ENCODE results near the gene SPIRE2. TPM values are rescaled to one million over a fixed set of nuclear protein-coding genes. Genes with fewer than 3 reads are reported as not detected.

Gene SPIRE2
- total and polyA plus RNA-seq, 9 of the 15 experiments (the other 6 are each of a cell fraction or from before 2014, with no cell fraction given), result 0.70 to 7.5 (median 4.6) TPM

DNA sequence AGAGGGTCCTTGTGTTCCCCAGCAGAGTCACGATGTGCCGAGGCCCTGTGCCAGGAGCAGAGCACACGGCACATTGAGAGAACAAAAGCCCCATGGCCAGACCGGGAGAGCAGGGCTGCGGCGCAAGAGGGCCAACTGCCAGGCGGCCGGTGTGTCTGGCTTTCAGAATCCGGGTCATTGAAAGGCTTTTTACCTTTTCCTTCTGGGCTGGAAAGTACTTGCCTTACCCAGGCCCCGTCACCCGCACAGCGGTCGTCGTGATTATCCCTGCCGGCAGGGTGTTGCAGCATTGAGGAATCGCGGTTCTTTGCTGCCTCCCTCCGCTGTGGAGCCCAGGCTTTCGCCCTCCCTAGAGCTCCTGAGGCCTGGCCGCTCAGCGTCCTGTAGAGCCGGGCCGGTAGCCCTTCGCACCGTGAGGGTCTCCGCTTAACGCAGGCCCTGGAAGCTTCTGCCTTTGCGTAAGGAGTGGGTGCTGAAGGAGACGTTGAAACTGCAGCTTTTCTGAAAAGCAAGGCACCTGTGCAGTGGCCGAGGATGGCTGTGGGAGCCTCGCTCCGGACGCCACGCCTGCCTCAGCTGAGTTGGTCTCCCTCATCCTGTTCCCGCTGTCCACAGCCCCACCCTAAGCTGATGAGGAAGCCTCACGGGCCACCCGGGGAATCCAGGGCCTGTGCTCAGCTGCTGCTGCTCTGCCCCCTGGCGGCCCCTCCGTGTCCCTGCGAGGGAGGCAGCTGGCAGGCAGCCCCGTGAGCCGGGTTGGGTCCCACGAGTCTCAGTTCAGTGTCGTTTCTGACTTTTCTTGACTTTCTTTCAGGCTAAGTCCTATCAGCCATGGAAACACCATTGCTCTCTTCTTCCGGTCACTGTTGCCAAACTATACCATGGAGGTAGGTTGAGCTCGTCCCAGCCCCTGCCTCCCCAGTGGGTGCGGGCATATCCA is 81.8 kb downstream of the SPIRE2 start:
- no TSS peak for BruUV-seq (replicated peaks)
- in situ Hi-C loops (cut with MboI), result no loop called here
- H3K27ac ChIP-seq (ENCODE audit: extremely low read depth, low read depth, low read length), result no peak overlapping the region
- 65% methylated on average over 39 of the region's 47 CpGs for WGBS (ENCODE audit: insufficient coverage, low coverage, missing lambda C conversion rate)
- intact Hi-C loops (cut with micrococcal nuclease), result loop anchor here (5.0 kb wide), 1 partner anchor 208 kb away; the partner anchor contains the start of gene SPATA2L
- no peaks in the 10 kb centered on the region; the same call in 1 of the 2 replicates for H3K9me3 ChIP-seq (replicated peaks; ENCODE audit: control insufficient read depth, insufficient read depth, low read depth, low read length)
- no peaks in the 10 kb centered on the region for H3K9me1 ChIP-seq (ENCODE audit: control insufficient read depth, insufficient read depth, low read length)
- H3K4me1 ChIP-seq (replicated peaks in 1 of 2; ENCODE audit: control insufficient read depth in 2 of 2, insufficient read depth in 2 of 2, low read length in 2 of 2), result peaks cover 0 to 37% of the 10 kb centered on the region in 2 experiments; a peak in 2 of 5 replicates
- H3K9ac ChIP-seq (ENCODE audit: insufficient read depth in 1 of 2, low read depth in 2 of 2, low read length in 2 of 2), result no peak overlapping the region; a peak in 2 of 4 replicates
- H3K4me2 ChIP-seq (ENCODE audit: insufficient read depth, low read length), result no peak overlapping the region
- no peaks in the 10 kb centered on the region for H4K20me1 ChIP-seq (replicated peaks; ENCODE audit: control insufficient read depth, insufficient read depth, low read length)
- ChIA-PET POLR2A (interaction anchor here (0.5 to 4.2 kb wide), 8 partner anchors 9 to 212 kb away, joined by 3 to 19 read pairs (median 3); partner anchors contain the start of genes MC1R and TUBB3), CTCF (ENCODE audit: low intra/inter-chr PET ratio) (interaction anchor here (0.6 kb wide), 1 partner anchor 22 kb away, joined by 4 read pairs; no protein-coding TSS in a partner anchor)
- H3K79me2 ChIP-seq (ENCODE audit: control insufficient read depth, insufficient read depth, low read length), result no peaks in the 10 kb centered on the region
- H3K36me3 ChIP-seq (ENCODE audit: control insufficient read depth, insufficient read depth, low read length), result peaks cover 65% of the 10 kb centered on the region; the same call in 2 of the 3 replicates
- DNase-seq (ENCODE audit: extremely low read depth in 1 of 4, low spot score in 3 of 4), result peak; percentile 71 to 82 (median 80)
- H3K27me3 ChIP-seq (ENCODE audit: control insufficient read depth in 2 of 2, insufficient read depth in 2 of 2, low read length in 2 of 2), result no peaks in the 10 kb centered on the region
- H3K4me3 ChIP-seq, result no peak overlapping the region
- FAIRE-seq, result peak; percentile 85
- peak; percentile 98 for ATAC-seq
- no peak overlapping the region for H2AFZ ChIP-seq (ENCODE audit: low read depth, low read length)
- TF ChIP-seq CCNT2 (IDR thresholded peaks at IDR 0.05; ENCODE audit: borderline replicate concordance, extremely low read depth, insufficient read length, low read depth, low read length), result peak; percentile 39
- TF ChIP-seq SRF (CRISPR knock-in tag; IDR thresholded peaks at IDR 0.05), result peak in 1 of 2 experiments; percentile 26; a peak in 1 of 4 replicates
- TF ChIP-seq ZNF12 (CRISPR knock-in tag; IDR thresholded peaks at IDR 0.05), result no peak
- peak; percentile 47 for TF ChIP-seq CREB1 (IDR thresholded peaks at IDR 0.05)
- TF ChIP-seq CREB1 (CRISPR knock-in tag; IDR thresholded peaks at IDR 0.05), result peak; percentile 47; the same call in 1 of the 2 replicates
- no peak for TF ChIP-seq SIX5 (IDR thresholded peaks at IDR 0.05; ENCODE audit: borderline replicate concordance in 1 of 2, insufficient read depth in 1 of 2, low read depth in 1 of 2, low read length in 2 of 2)
- TF ChIP-seq POLR2G (IDR thresholded peaks at IDR 0.05; ENCODE audit: low read depth, low read length), result 0 out of 2 replicates have a peak, but pooled peaks have one; percentile 22
- TF ChIP-seq, protein P1, sequence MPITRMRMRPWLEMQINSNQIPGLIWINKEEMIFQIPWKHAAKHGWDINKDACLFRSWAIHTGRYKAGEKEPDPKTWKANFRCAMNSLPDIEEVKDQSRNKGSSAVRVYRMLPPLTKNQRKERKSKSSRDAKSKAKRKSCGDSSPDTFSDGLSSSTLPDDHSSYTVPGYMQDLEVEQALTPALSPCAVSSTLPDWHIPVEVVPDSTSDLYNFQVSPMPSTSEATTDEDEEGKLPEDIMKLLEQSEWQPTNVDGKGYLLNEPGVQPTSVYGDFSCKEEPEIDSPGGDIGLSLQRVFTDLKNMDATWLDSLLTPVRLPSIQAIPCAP (CRISPR knock-in tag; IDR thresholded peaks at IDR 0.05; ENCODE audit: borderline replicate concordance), result no peak
- TF ChIP-seq, protein P2, sequence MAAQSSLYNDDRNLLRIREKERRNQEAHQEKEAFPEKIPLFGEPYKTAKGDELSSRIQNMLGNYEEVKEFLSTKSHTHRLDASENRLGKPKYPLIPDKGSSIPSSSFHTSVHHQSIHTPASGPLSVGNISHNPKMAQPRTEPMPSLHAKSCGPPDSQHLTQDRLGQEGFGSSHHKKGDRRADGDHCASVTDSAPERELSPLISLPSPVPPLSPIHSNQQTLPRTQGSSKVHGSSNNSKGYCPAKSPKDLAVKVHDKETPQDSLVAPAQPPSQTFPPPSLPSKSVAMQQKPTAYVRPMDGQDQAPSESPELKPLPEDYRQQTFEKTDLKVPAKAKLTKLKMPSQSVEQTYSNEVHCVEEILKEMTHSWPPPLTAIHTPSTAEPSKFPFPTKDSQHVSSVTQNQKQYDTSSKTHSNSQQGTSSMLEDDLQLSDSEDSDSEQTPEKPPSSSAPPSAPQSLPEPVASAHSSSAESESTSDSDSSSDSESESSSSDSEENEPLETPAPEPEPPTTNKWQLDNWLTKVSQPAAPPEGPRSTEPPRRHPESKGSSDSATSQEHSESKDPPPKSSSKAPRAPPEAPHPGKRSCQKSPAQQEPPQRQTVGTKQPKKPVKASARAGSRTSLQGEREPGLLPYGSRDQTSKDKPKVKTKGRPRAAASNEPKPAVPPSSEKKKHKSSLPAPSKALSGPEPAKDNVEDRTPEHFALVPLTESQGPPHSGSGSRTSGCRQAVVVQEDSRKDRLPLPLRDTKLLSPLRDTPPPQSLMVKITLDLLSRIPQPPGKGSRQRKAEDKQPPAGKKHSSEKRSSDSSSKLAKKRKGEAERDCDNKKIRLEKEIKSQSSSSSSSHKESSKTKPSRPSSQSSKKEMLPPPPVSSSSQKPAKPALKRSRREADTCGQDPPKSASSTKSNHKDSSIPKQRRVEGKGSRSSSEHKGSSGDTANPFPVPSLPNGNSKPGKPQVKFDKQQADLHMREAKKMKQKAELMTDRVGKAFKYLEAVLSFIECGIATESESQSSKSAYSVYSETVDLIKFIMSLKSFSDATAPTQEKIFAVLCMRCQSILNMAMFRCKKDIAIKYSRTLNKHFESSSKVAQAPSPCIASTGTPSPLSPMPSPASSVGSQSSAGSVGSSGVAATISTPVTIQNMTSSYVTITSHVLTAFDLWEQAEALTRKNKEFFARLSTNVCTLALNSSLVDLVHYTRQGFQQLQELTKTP (IDR thresholded peaks at IDR 0.05; ENCODE audit: low read depth in 1 of 2, partially characterized antibody in 2 of 2), result no peak

All from K562 (cell line).